ENCODE results near the gene DBNL.
"Not testable (repeated sequence)": the region's sequence is repeated elsewhere in the genome, so short reads cannot be mapped to it uniquely, and the experiment has no call there.

The DBNL gene

GRCh38 chr7:44044315-44045225 is at the start of gene DBNL:
Gene DBNL (plus strand): TSS chr7:44044702. CDS start chr7:44044738, 36 bp downstream.
- DNase-seq: peak; percentile 97

GRCh38 chr7:43997532-43997931 is 47.0 kb upstream of the DBNL start, which contains the start of gene SPDYE1:
Gene SPDYE1 (plus strand): TSS chr7:43997897. CDS start chr7:43999950, 2,053 bp downstream.
- DNase-seq: not testable (repeated sequence)

GRCh38 chr7:44012081-44012480 is 32.4 kb upstream of the DBNL start:
- not testable (repeated sequence) for DNase-seq

DNA sequence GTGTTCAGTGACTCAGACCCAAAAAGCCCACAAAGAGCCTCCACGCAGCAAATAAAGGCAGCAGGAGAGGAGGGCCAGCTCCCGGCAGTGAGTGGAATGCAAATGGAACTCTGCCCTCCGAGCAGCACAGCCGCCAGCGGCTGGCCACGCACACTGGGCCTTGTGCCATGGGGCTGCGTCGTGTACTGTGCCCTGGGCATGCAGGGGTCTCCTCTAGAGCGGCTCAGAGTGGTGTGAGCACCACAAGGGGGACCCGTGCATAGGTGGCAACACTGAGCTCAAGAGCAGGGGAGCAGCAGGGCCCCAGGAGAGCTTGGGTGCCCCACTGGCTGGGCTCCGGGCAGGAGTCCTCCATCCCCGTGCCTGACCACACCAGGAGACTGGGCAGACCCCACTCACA is 29.4 kb upstream of the DBNL start:
- not testable (repeated sequence) for DNase-seq

DNA sequence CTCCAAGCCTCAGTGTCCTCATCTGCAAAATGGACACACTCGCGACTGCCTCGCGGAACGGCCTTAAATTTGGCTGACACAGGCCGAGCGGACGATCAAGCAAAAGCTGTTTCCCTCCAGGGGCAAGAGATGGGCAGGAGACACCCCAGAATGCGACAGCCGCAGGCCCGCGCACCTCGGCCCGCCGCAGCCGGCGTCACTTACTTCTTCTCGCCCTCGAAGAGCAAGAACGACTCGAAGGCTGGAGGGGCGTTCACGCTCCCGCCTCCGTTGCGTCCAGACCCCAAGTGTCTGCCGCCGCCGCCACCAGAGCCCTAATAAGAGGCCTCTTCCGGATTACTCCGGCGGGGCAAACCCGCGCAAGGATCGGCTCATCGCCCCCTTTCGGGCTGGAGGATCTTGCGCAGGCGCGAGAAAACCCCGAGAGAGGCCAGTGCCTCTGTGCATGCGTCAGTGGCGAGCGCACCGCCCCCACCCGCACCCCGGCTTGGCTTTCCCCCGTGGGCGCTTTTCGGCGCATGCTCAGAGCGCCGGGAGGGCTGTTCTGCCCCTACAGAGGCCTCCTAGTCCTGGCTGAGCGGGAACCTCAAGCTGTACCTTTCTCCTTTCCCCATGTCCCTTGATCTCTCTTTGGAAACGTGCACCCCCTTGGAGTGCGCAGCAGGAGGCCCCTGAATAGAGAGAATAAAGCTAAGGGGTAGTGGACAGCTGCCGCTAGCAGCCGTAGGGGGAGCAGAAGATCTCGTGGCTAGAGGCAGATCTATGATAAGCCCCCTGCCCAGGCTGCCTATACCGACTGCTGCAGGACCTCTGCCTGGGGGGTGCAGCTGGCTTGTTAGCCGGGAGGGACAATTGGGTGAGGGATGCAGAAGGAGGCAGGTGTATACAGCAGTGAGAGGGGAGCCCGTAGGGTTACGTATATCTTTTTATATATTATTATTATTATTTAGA is 25.4 kb upstream of the DBNL start:
- DNase-seq: peak; percentile 100

DNA sequence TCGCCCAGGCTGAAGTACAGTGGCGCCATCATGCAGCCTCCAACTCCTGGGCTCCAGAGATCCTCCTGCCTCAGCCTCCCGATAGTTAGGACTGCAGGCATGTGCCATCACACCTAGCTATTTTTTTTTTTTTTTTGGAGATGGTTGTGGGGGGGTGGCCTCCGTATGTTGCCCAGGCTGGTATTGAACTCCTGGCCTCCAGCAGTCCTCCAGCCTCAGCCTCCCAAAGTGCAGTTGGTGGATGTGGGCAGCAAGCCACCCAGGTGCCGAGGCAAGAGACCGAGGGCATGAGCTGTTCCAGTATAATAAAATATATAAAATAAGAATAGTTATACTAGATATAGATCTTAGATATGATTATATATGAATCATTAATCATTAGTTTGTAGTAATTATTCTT is 24.7 kb upstream of the DBNL start:
- not testable (repeated sequence) for DNase-seq

DNA sequence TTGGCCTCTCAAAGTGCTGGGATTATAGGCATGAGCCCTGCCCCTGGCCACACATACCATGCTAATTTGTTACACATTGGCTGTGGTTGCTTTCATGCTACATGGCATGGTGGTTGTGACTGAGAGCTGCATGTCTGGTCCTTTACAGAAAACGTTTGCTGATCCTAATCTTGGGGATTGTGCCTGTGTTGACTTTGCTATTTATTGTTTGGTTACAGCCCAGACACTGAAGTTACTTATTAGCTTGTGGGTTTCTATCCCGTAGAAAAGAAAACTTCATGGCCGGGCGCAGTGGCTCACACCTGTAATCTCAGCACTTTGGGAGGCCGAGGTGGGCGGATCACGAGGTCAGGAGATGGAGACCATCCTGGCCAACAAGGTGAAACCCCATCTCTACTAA is 22.4 kb upstream of the DBNL start:
- DNase-seq: not testable (repeated sequence)

DNA sequence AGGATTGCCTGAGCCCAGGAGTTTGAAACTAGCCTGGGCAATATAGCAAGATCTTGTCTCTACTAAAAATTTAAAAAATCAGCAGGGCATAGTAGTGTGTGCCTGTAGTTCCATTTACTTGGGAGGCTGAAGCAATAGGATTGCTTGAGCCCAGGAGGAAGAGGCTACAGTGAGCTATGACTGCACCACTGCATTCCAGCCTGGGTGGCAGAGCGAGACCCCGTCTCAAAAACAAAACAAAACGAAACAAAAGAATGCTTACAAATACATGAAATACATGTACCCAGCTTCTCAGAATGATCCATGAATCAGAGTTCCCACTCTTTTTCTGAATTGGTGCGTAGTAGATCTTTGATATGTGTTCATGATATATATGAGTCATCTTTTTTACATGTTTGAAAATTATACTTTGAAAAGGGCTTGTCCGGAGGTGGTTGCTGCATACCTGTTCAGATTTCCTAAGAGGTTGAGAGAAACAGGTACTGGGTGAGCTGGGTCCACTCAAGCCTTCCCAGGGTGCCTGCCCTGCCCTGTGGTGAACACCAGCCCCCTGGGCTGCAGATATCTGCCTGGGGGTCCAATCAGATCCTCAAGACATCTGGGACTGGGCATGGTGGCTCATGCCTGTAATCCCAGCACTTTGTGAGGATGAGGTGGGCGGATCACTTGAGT is 21.6 kb upstream of the DBNL start:
- DNase-seq: peak; percentile 67

- DNase-seq: not testable (repeated sequence)
These were observed 15.1 kb upstream of the DBNL start for GRCh38 chr7:44029433-44029832.

GRCh38 chr7:44030029-44030428 is 14.5 kb upstream of the DBNL start:
- not testable (repeated sequence) for DNase-seq

- not testable (repeated sequence) for DNase-seq
These were observed 13.2 kb upstream of the DBNL start for GRCh38 chr7:44031319-44031718.

GRCh38 chr7:44032031-44032430 is 12.5 kb upstream of the DBNL start:
- DNase-seq: not testable (repeated sequence)

- not testable (repeated sequence) for DNase-seq
These were observed 10.3 kb upstream of the DBNL start for GRCh38 chr7:44033971-44034844.

DNA sequence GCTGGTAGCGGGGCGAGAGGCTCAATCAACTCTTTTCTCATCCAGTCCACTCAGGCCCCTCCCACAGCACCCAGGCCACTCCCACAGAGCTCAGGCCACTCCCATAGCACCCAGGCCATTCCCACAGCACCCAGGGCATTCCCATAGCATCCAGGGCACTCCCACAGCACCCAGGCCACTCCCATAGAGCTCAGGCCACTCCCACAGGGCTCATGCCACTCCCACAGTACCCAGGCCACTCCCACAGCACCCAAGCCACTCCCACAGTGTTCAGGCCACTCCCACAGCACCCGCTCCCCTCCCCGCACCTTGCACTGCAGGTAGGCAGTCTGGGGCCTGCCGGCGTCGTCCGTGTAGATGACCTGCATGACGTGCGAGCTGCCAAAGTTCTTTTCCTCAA is 8.1 kb upstream of the DBNL start:
- peak; percentile 79 for DNase-seq

DNA sequence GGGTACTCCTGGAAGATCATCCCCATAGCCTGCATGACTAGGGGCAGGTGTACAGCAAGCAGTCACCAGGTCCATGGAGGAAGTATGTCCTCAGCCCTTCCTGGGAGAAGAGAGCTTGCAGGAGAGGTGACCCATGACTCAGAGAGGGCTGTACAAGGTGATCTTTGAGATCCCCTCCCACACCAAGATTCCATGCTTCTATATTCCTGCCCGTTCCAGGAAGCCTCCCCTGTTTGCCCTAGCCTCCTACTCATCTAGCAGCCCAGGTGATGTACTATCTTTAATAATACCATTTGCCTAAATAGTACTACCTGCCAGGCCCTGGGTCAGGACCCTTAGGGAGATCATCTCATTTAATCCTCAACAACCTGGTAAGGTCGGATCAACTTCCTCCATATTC is 6.6 kb upstream of the DBNL start:
- DNase-seq: not testable (repeated sequence)

- DNase-seq: not testable (repeated sequence)
These were observed 5.9 kb upstream of the DBNL start for GRCh38 chr7:44038553-44038952.

DNA sequence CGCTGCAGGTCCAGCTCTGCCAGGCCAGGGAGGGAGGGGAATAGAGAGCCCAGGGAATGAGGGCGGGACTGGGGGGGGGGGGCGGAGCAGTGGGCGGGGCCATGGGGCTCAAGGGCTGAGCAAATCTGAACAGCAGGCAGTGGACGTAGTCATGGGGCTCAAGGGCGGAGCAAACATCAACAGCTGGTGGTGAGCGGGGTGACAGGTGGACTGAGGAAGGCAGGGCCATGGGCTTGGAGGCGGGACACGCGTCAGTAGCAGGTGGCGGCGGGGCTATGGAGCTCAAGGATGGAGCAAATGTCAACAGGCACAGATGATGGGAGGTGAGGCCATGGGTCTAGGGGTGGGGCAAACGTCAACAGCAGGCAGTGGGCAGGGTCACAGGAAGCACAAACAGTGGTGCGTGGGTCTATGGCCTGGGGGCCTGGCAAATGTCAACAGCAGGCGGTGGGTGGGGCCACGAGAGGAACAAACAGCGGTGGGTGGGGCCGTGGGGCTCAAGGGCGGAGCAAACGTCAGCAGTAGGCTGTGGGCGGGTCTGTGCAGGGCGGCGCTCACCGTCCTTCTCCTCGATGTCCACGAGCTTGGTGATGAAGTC is 5.4 kb upstream of the DBNL start:
- peak; percentile 91 for DNase-seq

- DNase-seq: peak; percentile 83
These were observed 4.6 kb upstream of the DBNL start for GRCh38 chr7:44039800-44040492.

- peak; percentile 86 for DNase-seq
These were observed 4.0 kb upstream of the DBNL start for GRCh38 chr7:44040493-44040891.

DNA sequence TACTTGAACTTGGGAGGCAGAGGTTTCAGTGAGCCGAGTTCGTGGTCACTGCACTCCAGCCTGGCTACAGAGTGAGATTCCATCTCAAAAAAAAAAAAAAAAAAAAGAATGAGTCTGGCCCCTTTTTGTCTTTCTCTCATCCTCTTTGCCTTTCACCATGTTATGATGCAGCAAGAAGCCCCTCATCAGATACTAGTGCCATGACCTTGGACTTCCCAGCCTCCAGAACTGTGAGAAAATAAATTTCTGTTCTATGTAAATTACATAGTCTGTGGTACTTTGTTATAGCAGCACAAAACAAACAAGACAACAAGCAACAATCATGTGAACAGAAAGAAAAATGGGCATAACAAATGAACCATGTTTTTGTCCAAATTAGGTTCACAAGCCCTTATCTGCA is 2.3 kb upstream of the DBNL start:
- no peak for DNase-seq

DNA sequence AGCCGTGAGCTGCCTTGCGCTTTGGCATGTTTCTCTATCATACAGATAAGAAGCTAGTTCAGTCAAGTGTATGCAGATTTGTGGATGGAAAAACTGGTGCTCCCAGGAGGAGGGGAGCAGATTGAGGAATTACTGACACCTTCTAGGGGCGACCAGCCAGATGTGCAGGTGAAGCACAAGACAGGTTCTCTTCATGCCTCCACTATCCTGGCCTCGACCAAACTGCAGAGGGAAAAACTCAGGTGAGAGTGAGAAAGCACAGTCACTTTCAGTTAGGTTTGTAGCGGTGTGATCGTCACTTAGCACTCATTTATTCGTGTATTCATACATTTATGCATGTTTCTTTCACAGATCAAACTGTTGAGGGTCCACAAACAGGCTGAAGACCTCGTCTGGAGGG is 600 bp upstream of the DBNL start:
- no peak for DNase-seq
